GM12892 (cell line): ENCODE results near the gene MYLK.

ENCODE experiments used
- DNase-seq: peaks from one replicate; pipeline ENCODE4 v3.0.0; 2011; ENCODE audit not compliant: insufficient read length
- FAIRE-seq: peaks from 2 replicates; lab custom pipeline; 2011; peaks lifted over from hg19 to GRCh38; lab: Jason Lieb, UNC
- POLR2A ChIP-seq: IDR thresholded peaks from 2 replicates; pipeline ENCODE4 v1.6.1; 2011; ENCODE audit warnings: low read depth, low read length, control low read depth
- POLR2AphosphoS5 ChIP-seq: IDR thresholded peaks from 2 replicates; pipeline ENCODE4 v1.6.1; 2011; ENCODE audit warnings: low read depth, low read length, control low read depth
- TAF1 ChIP-seq: IDR thresholded peaks from 2 replicates; pipeline ENCODE4 v1.6.1; 2011; ENCODE audit warnings: low read depth, mild to moderate bottlenecking, control low read depth, low read length, borderline replicate concordance

MYLK gene

GRCh38 chr3:123815981-123816380, 68.2 kb downstream of the MYLK start:
- no peak for FAIRE-seq
- no peak for DNase-seq
- TF ChIP-seq TAF1 (no peak), POLR2A (no peak), POLR2AphosphoS5 (no peak)

GRCh38 chr3:123813876-123814275, 70.3 kb downstream of the MYLK start:
- TF ChIP-seq POLR2A (no peak), TAF1 (no peak), POLR2AphosphoS5 (no peak)
- FAIRE-seq (no peak), DNase-seq (no peak)

GRCh38 chr3:123809597-123809996, 74.5 kb downstream of the MYLK start:
- TF ChIP-seq TAF1 = no peak
- no peak for FAIRE-seq
- DNase-seq = no peak

- no peak for TF ChIP-seq POLR2A
- TF ChIP-seq TAF1 = no peak
- TF ChIP-seq POLR2AphosphoS5 = no peak
- no peak for FAIRE-seq
- DNase-seq = no peak
Measured at GRCh38 chr3:123808812-123809211, 75.3 kb downstream of the MYLK start.

- TF ChIP-seq POLR2A (no peak), TAF1 (no peak), POLR2AphosphoS5 (no peak)
- FAIRE-seq (no peak), DNase-seq (no peak)
Measured at GRCh38 chr3:123807820-123808219, 76.3 kb downstream of the MYLK start.

- DNase-seq (no peak), FAIRE-seq (no peak)
- TF ChIP-seq POLR2A = no peak
- no peak for TF ChIP-seq TAF1
- TF ChIP-seq POLR2AphosphoS5 = no peak
Measured at GRCh38 chr3:123805504-123805903, 78.6 kb downstream of the MYLK start.

- no peak for FAIRE-seq
- no peak for TF ChIP-seq TAF1
- TF ChIP-seq POLR2AphosphoS5 = no peak
- TF ChIP-seq POLR2A = no peak
- DNase-seq = no peak
Measured at GRCh38 chr3:123805101-123805500, 79.0 kb downstream of the MYLK start.

GRCh38 chr3:123804676-123805075, 79.5 kb downstream of the MYLK start:
- FAIRE-seq (no peak), DNase-seq (no peak)
- TF ChIP-seq POLR2AphosphoS5 (no peak), TAF1 (no peak), POLR2A (no peak)

GRCh38 chr3:123803521-123803920, 80.6 kb downstream of the MYLK start:
- no peak for FAIRE-seq
- TF ChIP-seq POLR2AphosphoS5 (no peak), TAF1 (no peak), POLR2A (no peak)

GRCh38 chr3:123802007-123802625, 82.0 kb downstream of the MYLK start:
- TF ChIP-seq POLR2A (no peak), POLR2AphosphoS5 (no peak), TAF1 (no peak)
- no peak for DNase-seq
- FAIRE-seq = no peak

More at GRCh38 chr3:123803521-123803920, 80.6 kb downstream of the MYLK start:
- DNase-seq = no peak

- FAIRE-seq (no peak), DNase-seq (no peak)
- TF ChIP-seq TAF1 (no peak), POLR2AphosphoS5 (no peak), POLR2A (no peak)
Measured at GRCh38 chr3:123801474-123801873, 82.7 kb downstream of the MYLK start.

GRCh38 chr3:123800362-123800682, 83.8 kb downstream of the MYLK start:
- TF ChIP-seq TAF1 (no peak), POLR2A (no peak)
- DNase-seq (no peak), FAIRE-seq (no peak)
